Small intestine (tissue), 7 donors: ENCODE data around the gene RPP30. TPM values are rescaled to one million over a fixed set of nuclear protein-coding genes. Genes with fewer than 3 reads are reported as not detected.
A peak's percentile ranks its signal among the peaks of the same experiment; 100 is the strongest.
"Not testable (repeated sequence)": the region's sequence is repeated elsewhere in the genome, so short reads cannot be mapped to it uniquely, and the experiment has no call there.

ENCODE experiments used
- DNase-seq, 2 donors: peaks; one replicate each; pipeline versions ENCODE4 v3.0.0 to v3.0.0-alpha.2; 2013
- FAIRE-seq: peaks from 2 replicates; lab custom pipeline; 2012; peaks lifted over from hg19 to GRCh38; lab: Jason Lieb, UNC
- H3K27ac ChIP-seq, 3 donors: one replicate each; pipeline ENCODE4 v1.5.1; 2013; ENCODE audit warnings: low read length in 2 of 3, mild to moderate bottlenecking in 2 of 3, control low read depth in 1 of 3, inconsistent platforms in 1 of 3, low read depth in 1 of 3, moderate library complexity in 1 of 3
- H3K27me3 ChIP-seq, 3 donors: one replicate each; pipeline ENCODE4 v1.6.1; 2013; ENCODE audit warnings: low read length in 3 of 3, inconsistent platforms in 1 of 3; ENCODE audit not compliant: control insufficient read depth in 3 of 3, insufficient read depth in 3 of 3
- H3K36me3 ChIP-seq, 3 donors: one replicate each; pipeline ENCODE4 v1.6.1; 2013; ENCODE audit warnings: low read length in 3 of 3, inconsistent platforms in 1 of 3, low read depth in 1 of 3, mild to moderate bottlenecking in 1 of 3, moderate library complexity in 1 of 3; ENCODE audit not compliant: control insufficient read depth in 3 of 3, insufficient read depth in 2 of 3
- H3K4me1 ChIP-seq, 3 donors: one replicate each; pipeline ENCODE4 v1.6.1; 2013; ENCODE audit warnings: low read length in 2 of 3, inconsistent platforms in 1 of 3, low read depth in 1 of 3, mild to moderate bottlenecking in 1 of 3, moderate library complexity in 1 of 3; ENCODE audit not compliant: control insufficient read depth in 3 of 3, insufficient read depth in 2 of 3
- H3K4me3 ChIP-seq, 3 donors: one replicate each; pipeline ENCODE4 v1.5.1; 2013; ENCODE audit warnings: low read length in 3 of 3, control low read depth in 1 of 3, inconsistent platforms in 1 of 3, low read depth in 1 of 3, mild to moderate bottlenecking in 1 of 3, moderate library complexity in 1 of 3
- H3K9me3 ChIP-seq, 2 donors: one replicate each; pipeline ENCODE4 v1.6.1; 2013; ENCODE audit warnings: low read depth in 1 of 2, low read length in 1 of 2; ENCODE audit not compliant: control insufficient read depth in 2 of 2, insufficient read depth in 1 of 2
- WGBS, 3 donors: extraction: QIAGEN DNeasy Blood & Tissue Kit; methylation state at CpG; one replicate each; pipeline ENCODE4 v1.1.7; 2013; 5-methylcytosine and 5-hydroxymethylcytosine counted together
- polyA plus RNA-seq, 4 donors: library from polyadenylated mRNA; stranded (reverse) in 3 of 4; unstranded in 1 of 4; fragments of 200-250 nt in 3 of 4; fragments of 120-200 nt in 1 of 4; gene quantifications; one replicate each; pipeline versions ENCODE4 v1.2.1 to v1.2.3, GENCODE V29; 2013
- donor health status: healthy with polysubstance abuse.
- donor health status: control.
- donor health status: control.
- donor health status: Bipolar disorder and iron deficiency.
- donor health status: healthy.

Gene RPP30
- polyA plus RNA-seq, 4 donors: 18.4 to 32.9 (median 24.1) TPM

GRCh38 chr10:90879062-90879461, 7.3 kb downstream of the RPP30 start:
- no peak for DNase-seq
- no peak for FAIRE-seq
- 77 to 91% (median 85%) methylated on average over 2 of the region's 2 CpGs for WGBS, 3 donors

GRCh38 chr10:90880059-90880719, 8.4 kb downstream of the RPP30 start:
- H3K4me1 ChIP-seq, H3K27ac ChIP-seq, H3K4me3 ChIP-seq, H3K27me3 ChIP-seq, H3K9me3 ChIP-seq: not testable (repeated sequence)
- 71 to 73% (median 71%) methylated on average over 8 of the region's 8 CpGs for WGBS, 3 donors
- peaks cover 5 to 17% (median 6%) of the 10 kb centered on the region in 3 donors for H3K36me3 ChIP-seq
- DNase-seq (peak; percentile 31 to 39), FAIRE-seq (peak; percentile 68)

More at GRCh38 chr10:90879062-90879461, 7.3 kb downstream of the RPP30 start:
- Histone ChIP-seq H3K27me3 (no peaks in the 10 kb centered on the region), H3K27ac (no peak overlapping the region), H3K36me3 (peaks cover 5 to 17% (median 5%) of the 10 kb centered on the region in 3 donors), H3K4me3 (no peak overlapping the region), H3K9me3 (no peaks in the 10 kb centered on the region), H3K4me1 (no peaks in the 10 kb centered on the region)

- 81 to 96% (median 93%) methylated on average over 3 of the region's 3 CpGs for WGBS, 3 donors
- Histone ChIP-seq H3K27ac (no peak overlapping the region), H3K9me3 (no peaks in the 10 kb centered on the region)
Measured at GRCh38 chr10:90884431-90884830, 12.7 kb downstream of the RPP30 start.

GRCh38 chr10:90885176-90885575, 13.4 kb downstream of the RPP30 start:
- Histone ChIP-seq H3K36me3 (peaks cover 0 to 17% (median 8%) of the 10 kb centered on the region in 3 donors), H3K4me3 (no peak overlapping the region), H3K27ac (no peak overlapping the region), H3K27me3 (no peaks in the 10 kb centered on the region), H3K4me1 (no peaks in the 10 kb centered on the region), H3K9me3 (no peaks in the 10 kb centered on the region)
- DNase-seq (no peak), FAIRE-seq (no peak)
- 90 to 100% (median 96%) methylated on average over 1 of the region's 1 CpG for WGBS, 3 donors

More at GRCh38 chr10:90884431-90884830, 12.7 kb downstream of the RPP30 start:
- H3K36me3 ChIP-seq: peaks cover 0 to 17% (median 8%) of the 10 kb centered on the region in 3 donors
- H3K27me3 ChIP-seq: no peaks in the 10 kb centered on the region
- FAIRE-seq: no peak
- no peak overlapping the region for H3K4me3 ChIP-seq
- H3K4me1 ChIP-seq: no peaks in the 10 kb centered on the region
- DNase-seq: no peak

GRCh38 chr10:90887555-90887954, 15.8 kb downstream of the RPP30 start:
- Histone ChIP-seq H3K9me3 (no peaks in the 10 kb centered on the region), H3K36me3 (peaks cover 0 to 15% (median 11%) of the 10 kb centered on the region in 3 donors), H3K27ac (no peak overlapping the region), H3K27me3 (no peaks in the 10 kb centered on the region), H3K4me1 (no peaks in the 10 kb centered on the region), H3K4me3 (no peak overlapping the region)
- no peak for DNase-seq
- 58 to 76% (median 70%) methylated on average over 6 of the region's 6 CpGs for WGBS, 3 donors
- FAIRE-seq: no peak

GRCh38 chr10:90888387-90888786, 16.6 kb downstream of the RPP30 start:
- Histone ChIP-seq H3K27ac (no peak overlapping the region), H3K36me3 (peaks cover 0 to 20% (median 10%) of the 10 kb centered on the region in 3 donors), H3K27me3 (no peaks in the 10 kb centered on the region), H3K9me3 (no peaks in the 10 kb centered on the region), H3K4me1 (no peaks in the 10 kb centered on the region), H3K4me3 (no peak overlapping the region)
- no peak for FAIRE-seq
- DNase-seq: no peak
- 94 to 96% (median 96%) methylated on average over 6 of the region's 6 CpGs for WGBS, 3 donors

- Histone ChIP-seq H3K27ac (no peak overlapping the region), H3K27me3 (no peaks in the 10 kb centered on the region), H3K9me3 (no peaks in the 10 kb centered on the region), H3K4me3 (no peak overlapping the region), H3K36me3 (peaks cover 0 to 23% (median 10%) of the 10 kb centered on the region in 3 donors), H3K4me1 (no peaks in the 10 kb centered on the region)
- WGBS, 3 donors: 95 to 98% (median 97%) methylated on average over 1 of the region's 1 CpG
- DNase-seq (no peak), FAIRE-seq (no peak)
Measured at GRCh38 chr10:90889636-90890035, 17.9 kb downstream of the RPP30 start.

- Histone ChIP-seq H3K9me3 (no peaks in the 10 kb centered on the region), H3K27me3 (no peaks in the 10 kb centered on the region), H3K36me3 (peaks cover 0 to 21% (median 10%) of the 10 kb centered on the region in 3 donors), H3K4me3 (no peak overlapping the region), H3K4me1 (no peaks in the 10 kb centered on the region), H3K27ac (no peak overlapping the region)
- FAIRE-seq (no peak), DNase-seq (no peak)
- WGBS, 3 donors: 85 to 96% (median 93%) methylated on average over 2 of the region's 2 CpGs
Measured at GRCh38 chr10:90890347-90890746, 18.6 kb downstream of the RPP30 start.
